ENCODE measurements around the gene TCIRG1.

DNA sequence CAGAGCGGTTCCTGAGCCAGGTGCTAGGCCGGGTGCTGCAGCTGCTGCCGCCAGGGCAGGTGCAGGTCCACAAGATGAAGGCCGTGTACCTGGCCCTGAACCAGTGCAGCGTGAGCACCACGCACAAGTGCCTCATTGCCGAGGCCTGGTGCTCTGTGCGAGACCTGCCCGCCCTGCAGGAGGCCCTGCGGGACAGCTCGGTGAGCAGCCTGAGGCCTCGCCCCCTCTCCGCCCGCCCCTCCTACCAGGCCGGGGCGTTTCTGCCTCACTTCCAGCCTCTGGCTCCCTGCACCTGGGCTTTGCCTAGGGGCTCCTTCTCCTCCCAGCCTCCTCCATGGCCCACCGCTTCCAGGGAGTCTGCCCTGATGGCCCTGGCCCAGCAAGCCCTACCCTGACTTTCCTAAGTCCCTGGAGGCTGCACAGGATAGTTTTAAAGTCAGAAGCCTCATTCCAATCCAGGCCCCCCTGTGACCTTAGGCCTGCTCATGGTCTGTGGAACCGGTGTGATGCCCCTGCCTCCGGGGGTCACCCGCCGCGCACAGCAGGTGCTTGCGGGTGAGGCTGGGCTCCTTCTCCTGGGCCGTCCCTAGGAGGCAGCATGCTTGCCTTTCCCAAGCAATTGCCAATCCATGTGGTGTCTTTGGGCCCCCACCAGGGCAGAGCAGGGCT is 5.5 kb downstream of the TCIRG1 start:
- TF ChIP-seq, protein P1, sequence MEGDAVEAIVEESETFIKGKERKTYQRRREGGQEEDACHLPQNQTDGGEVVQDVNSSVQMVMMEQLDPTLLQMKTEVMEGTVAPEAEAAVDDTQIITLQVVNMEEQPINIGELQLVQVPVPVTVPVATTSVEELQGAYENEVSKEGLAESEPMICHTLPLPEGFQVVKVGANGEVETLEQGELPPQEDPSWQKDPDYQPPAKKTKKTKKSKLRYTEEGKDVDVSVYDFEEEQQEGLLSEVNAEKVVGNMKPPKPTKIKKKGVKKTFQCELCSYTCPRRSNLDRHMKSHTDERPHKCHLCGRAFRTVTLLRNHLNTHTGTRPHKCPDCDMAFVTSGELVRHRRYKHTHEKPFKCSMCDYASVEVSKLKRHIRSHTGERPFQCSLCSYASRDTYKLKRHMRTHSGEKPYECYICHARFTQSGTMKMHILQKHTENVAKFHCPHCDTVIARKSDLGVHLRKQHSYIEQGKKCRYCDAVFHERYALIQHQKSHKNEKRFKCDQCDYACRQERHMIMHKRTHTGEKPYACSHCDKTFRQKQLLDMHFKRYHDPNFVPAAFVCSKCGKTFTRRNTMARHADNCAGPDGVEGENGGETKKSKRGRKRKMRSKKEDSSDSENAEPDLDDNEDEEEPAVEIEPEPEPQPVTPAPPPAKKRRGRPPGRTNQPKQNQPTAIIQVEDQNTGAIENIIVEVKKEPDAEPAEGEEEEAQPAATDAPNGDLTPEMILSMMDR (IDR thresholded peaks at IDR 0.05) = no peak
- no peak for TF ChIP-seq POLR2AphosphoS5 (IDR thresholded peaks at IDR 0.05)

Data from upper lobe of left lung (tissue), 4 donors.